ENCODE results near the gene TDO2. TPM values are rescaled to one million over a fixed set of nuclear protein-coding genes. Genes with fewer than 3 reads are reported as not detected.

TDO2 gene
- total and polyA plus RNA-seq, 2 of the 13 experiments (the other 11 are each of a cell fraction or from before 2014, with no cell fraction given) = not detected

- TF ChIP-seq PRDM10 (CRISPR knock-in tag; IDR thresholded peaks at IDR 0.05; ENCODE audit: low read depth) = no peak
- TF ChIP-seq ATF7-NPFF (CRISPR knock-in tag; IDR thresholded peaks at IDR 0.05; ENCODE audit: low read depth) = peak; percentile 72; the same call in 1 of the 2 replicates
- TF ChIP-seq PHF8 (CRISPR knock-in tag; IDR thresholded peaks at IDR 0.05) = peak; percentile 69
- TF ChIP-seq CBX5 (CRISPR knock-in tag; IDR thresholded peaks at IDR 0.05; ENCODE audit: borderline replicate concordance) = peak; percentile 88; the same call in 1 of the 2 replicates
- 0 out of 2 replicates have a peak, but pooled peaks have one; percentile 18 for TF ChIP-seq IKZF5 (CRISPR knock-in tag; IDR thresholded peaks at IDR 0.05)
- TF ChIP-seq PRDM4 (CRISPR knock-in tag; IDR thresholded peaks at IDR 0.05; ENCODE audit: borderline replicate concordance) = no peak
- no peak for TF ChIP-seq SKI (IDR thresholded peaks at IDR 0.05; ENCODE audit: partially characterized antibody)
- peak; percentile 51; the same call in 1 of the 2 replicates for TF ChIP-seq ZNF749 (CRISPR knock-in tag; IDR thresholded peaks at IDR 0.05; ENCODE audit: borderline replicate concordance)
- TF ChIP-seq STAG1 (CRISPR knock-in tag; IDR thresholded peaks at IDR 0.05) = 0 out of 2 replicates have a peak, but pooled peaks have one; percentile 8
- TF ChIP-seq ZNF326 (CRISPR knock-in tag; IDR thresholded peaks at IDR 0.05; ENCODE audit: borderline replicate concordance) = no peak
- peak; percentile 8; the same call in 1 of the 2 replicates for TF ChIP-seq ZNF350 (CRISPR knock-in tag; IDR thresholded peaks at IDR 0.05; ENCODE audit: borderline replicate concordance, low read depth)
- TF ChIP-seq ZNF605 (CRISPR knock-in tag; IDR thresholded peaks at IDR 0.05) = peak; percentile 35; the same call in 1 of the 2 replicates
- peak; percentile 76 for TF ChIP-seq TFDP1 (CRISPR knock-in tag; IDR thresholded peaks at IDR 0.05; ENCODE audit: borderline replicate concordance)
- TF ChIP-seq DMAP1 (CRISPR knock-in tag; IDR thresholded peaks at IDR 0.05) = 0 out of 2 replicates have a peak, but pooled peaks have one; percentile 37
- TF ChIP-seq ZNF691 (CRISPR knock-in tag; IDR thresholded peaks at IDR 0.05; ENCODE audit: borderline replicate concordance, low read depth) = peak; percentile 29; the same call in 1 of the 2 replicates
Observed at GRCh38 chr4:155953151-155954117, 49.9 kb downstream of the TDO2 start, which contains the start of gene CTSO (continued).

Measured in HepG2 (cell line).